HepG2 (cell line): ENCODE measurements around the gene SCAPER. TPM values are rescaled to one million over a fixed set of nuclear protein-coding genes. Genes with fewer than 3 reads are reported as not detected.

Experiments
- ATAC-seq: fragments of 200-7000 bp; cut with Tn5 transposase; 3 replicates; pipeline ENCODE4 v1.9.1; 2020; ENCODE audit warnings: mild to moderate bottlenecking, moderate library complexity
- BruUV-seq: library from RNA; stranded (reverse); fragments of 400-500 nt; replicated peaks from 2 replicates; lab custom pipeline; 2021; lab: Mats Ljungman, UMichigan
- CTCF ChIA-PET: fragments of 300-600 bp; formaldehyde crosslinking; extraction: SDS; loops from one replicate; lab custom pipeline; 2021; ENCODE audit warnings: low total read pairs, inconsistent platforms, low intra/inter-chr PET ratio; lab: Yijun Ruan, JAX
- POLR2A ChIA-PET: fragments of 350-600 bp; sonication (Branson Sonifier 250); formaldehyde crosslinking; loops from one replicate; lab custom pipeline; 2020; ENCODE audit warnings: antibody characterized with exemption, inconsistent platforms; lab: Yijun Ruan, JAX
- DNase-seq: peaks from one replicate; pipeline ENCODE4 v3.0.0-alpha.2; 2015; ENCODE audit warnings: low spot score
- FAIRE-seq: peaks from 3 replicates; lab custom pipeline; 2011; peaks lifted over from hg19 to GRCh38; lab: Jason Lieb, UNC
- H2AFZ ChIP-seq: one replicate; pipeline ENCODE4 v1.6.1; 2011; ENCODE audit warnings: low read length, inconsistent platforms
- H3K27ac ChIP-seq: fragments of 300-600 bp; 3 replicates; pipeline ENCODE4 v1.8.0; 2011; ENCODE audit warnings: mixed run types, mild to moderate bottlenecking, mixed read lengths, low read length, inconsistent platforms; ENCODE audit not compliant: insufficient read depth; ENCODE audit errors: extremely low read length
- H3K27me3 ChIP-seq, 2 experiments: fragments of 200-600 bp in 1 of 2; 2 replicates in 1 of 2; 3 replicates in 1 of 2; pipeline versions ENCODE4 v1.6.0 to v1.8.0; 2011; ENCODE audit warnings: low read length in 2 of 2, mild to moderate bottlenecking in 2 of 2, moderate library complexity in 2 of 2, inconsistent platforms in 1 of 2; ENCODE audit not compliant: insufficient read depth in 2 of 2, control insufficient read depth in 1 of 2
- H3K36me3 ChIP-seq, 2 experiments: fragments of 200-600 bp in 1 of 2; replicated peaks in 1 of 2; 2 replicates in 1 of 2; 3 replicates in 1 of 2; pipeline versions ENCODE4 v1.5.1 to v1.8.0; 2011; ENCODE audit warnings: low read length in 2 of 2, inconsistent platforms in 1 of 2; ENCODE audit not compliant: insufficient read depth in 2 of 2, control insufficient read depth in 1 of 2
- H3K4me1 ChIP-seq: 2 replicates; pipeline ENCODE4 v1.5.1; 2012; ENCODE audit warnings: low read length, inconsistent platforms; ENCODE audit not compliant: insufficient read depth
- H3K4me2 ChIP-seq: 2 replicates; pipeline ENCODE4 v1.6.0; 2011; ENCODE audit warnings: low read depth, low read length, inconsistent platforms
- H3K4me3 ChIP-seq, 3 experiments: fragments of 200-600 bp in 1 of 3; sonication (generic), shearing (Covaris generic) in 1 of 3; replicated peaks in 1 of 3; 2 replicates each; pipeline ENCODE4 v1.5.1; 2011 to 2016; ENCODE audit warnings: low read length in 3 of 3, inconsistent platforms in 2 of 3, low read depth in 2 of 3, mild to moderate bottlenecking in 2 of 3, control low read depth in 1 of 3, mixed read lengths in 1 of 3; ENCODE audit not compliant: insufficient read depth in 1 of 3
- H3K79me2 ChIP-seq: one replicate; pipeline ENCODE4 v1.6.1; 2011; ENCODE audit warnings: low read length, inconsistent platforms; ENCODE audit not compliant: insufficient read depth
- H3K9ac ChIP-seq: 2 replicates; pipeline ENCODE4 v1.6.0; 2011; ENCODE audit warnings: mild to moderate bottlenecking, low read depth, low read length, inconsistent platforms; ENCODE audit not compliant: insufficient read depth
- H3K9me3 ChIP-seq: 2 replicates; pipeline ENCODE4 v1.5.1; 2012; ENCODE audit warnings: mild to moderate bottlenecking, low read length
- H4K20me1 ChIP-seq: 2 replicates; pipeline ENCODE4 v1.6.0; 2011; ENCODE audit warnings: inconsistent platforms, mild to moderate bottlenecking, low read length, moderate library complexity; ENCODE audit not compliant: insufficient read depth
- GATAD2A ChIP-seq: IDR thresholded peaks from 2 replicates; pipeline ENCODE4 v1.6.1; 2016
- HOXA5 ChIP-seq: sonication (generic); formaldehyde crosslinking; IDR thresholded peaks from 2 replicates; pipeline ENCODE4 v1.4.0; 2020; ENCODE audit warnings: missing genetic modification reagents
- THAP11 ChIP-seq: IDR thresholded peaks from 2 replicates; pipeline ENCODE4 v1.6.1; 2016; ENCODE audit warnings: missing biosample characterization, missing genetic modification reagents
- TOE1 ChIP-seq: sonication (generic); formaldehyde crosslinking; IDR thresholded peaks from 2 replicates; pipeline ENCODE4 v1.4.0; 2020; ENCODE audit warnings: mild to moderate bottlenecking, missing genetic modification reagents
- YY1 ChIP-seq: IDR thresholded peaks from 2 replicates; pipeline ENCODE4 v1.6.1; 2011; ENCODE audit warnings: low read length, low read depth, moderate library complexity, mild to moderate bottlenecking; ENCODE audit not compliant: insufficient read depth, insufficient replicate concordance
- ZFP36L1 ChIP-seq: sonication (generic); formaldehyde crosslinking; IDR thresholded peaks from 2 replicates; pipeline ENCODE4 v1.8.0; 2022; ENCODE audit warnings: mild to moderate bottlenecking, missing genetic modification reagents, moderate library complexity
- ZFYVE20 ChIP-seq: sonication (generic); formaldehyde crosslinking; IDR thresholded peaks from 2 replicates; pipeline ENCODE4 v1.8.0; 2023; ENCODE audit warnings: low read depth, mild to moderate bottlenecking, moderate library complexity, missing genetic modification reagents, borderline replicate concordance
- ZNF558 ChIP-seq: sonication (generic); formaldehyde crosslinking; IDR thresholded peaks from 2 replicates; pipeline ENCODE4 v1.9.0; 2022; ENCODE audit warnings: mild to moderate bottlenecking, missing genetic modification reagents, borderline replicate concordance
- ZNF563 ChIP-seq: sonication (generic); formaldehyde crosslinking; IDR thresholded peaks from 2 replicates; pipeline ENCODE4 v1.8.0; 2022; ENCODE audit warnings: mild to moderate bottlenecking, moderate library complexity, missing genetic modification reagents
- WGBS: methylation state at CpG from one replicate; pipeline ENCODE4 v1.1.6; 2017; ENCODE audit warnings: low lambda C conversion rate; 5-methylcytosine and 5-hydroxymethylcytosine counted together
- in situ Hi-C: cut with HindIII; loops from 2 replicates; pipeline ENCODE4 v1.10.0; 2017; ENCODE audit warnings: low pct_unique_long_range_greater_than_20kb; ENCODE audit not compliant: extremely low pct_ligation_motif_present
- intact Hi-C: fragments of 100-400 bp; cut with micrococcal nuclease; formaldehyde crosslinking; loops from one replicate; pipeline ENCODE4 v1.10.0; 2022; ENCODE audit not compliant: unreplicated experiment
- polyA plus RNA-seq, 8 experiments: library from polyadenylated mRNA; depleted of rRNA in 3 of 8; stranded (reverse) in 7 of 8; unstranded in 1 of 8; fragments of >200 nt; fragmentation: Illumina TruSeq in 4 of 8; extraction: Trizol in 4 of 8; gene quantifications; 2 replicates each; pipeline versions ENCODE4 v1.2.1 to v1.2.3, GENCODE V29; 2011 to 2016; ENCODE audit warnings: low read depth in 4 of 8, missing spikeins in 1 of 8, mixed read lengths in 1 of 8; ENCODE audit not compliant: insufficient read depth in 1 of 8
- total RNA-seq, 5 experiments: library from RNA; depleted of rRNA; stranded (reverse); fragments of >200 nt; fragmentation: Illumina TruSeq; extraction: Trizol; gene quantifications; 2 replicates each; pipeline ENCODE4 v1.2.3, GENCODE V29; 2016; ENCODE audit warnings: low read depth in 1 of 5
- TF ChIP-seq, protein P1 (sequence below): sonication (generic); formaldehyde crosslinking; IDR thresholded peaks from 2 replicates; pipeline ENCODE4 v1.8.0; 2022; ENCODE audit warnings: mild to moderate bottlenecking, missing genetic modification reagents, moderate library complexity
- TF ChIP-seq, protein P2 (sequence below): IDR thresholded peaks from 2 replicates; pipeline ENCODE4 v1.6.1; 2012; ENCODE audit warnings: inconsistent platforms
- TF ChIP-seq, protein P3 (sequence below): sonication (generic); formaldehyde crosslinking; IDR thresholded peaks from 2 replicates; pipeline ENCODE4 v1.8.0; 2022; ENCODE audit warnings: low read depth, missing genetic modification reagents

Gene SCAPER
- total and polyA plus RNA-seq, 2 of the 13 experiments (the other 11 are each of a cell fraction or from before 2014, with no cell fraction given), result 4.3 to 10.5 TPM

DNA sequence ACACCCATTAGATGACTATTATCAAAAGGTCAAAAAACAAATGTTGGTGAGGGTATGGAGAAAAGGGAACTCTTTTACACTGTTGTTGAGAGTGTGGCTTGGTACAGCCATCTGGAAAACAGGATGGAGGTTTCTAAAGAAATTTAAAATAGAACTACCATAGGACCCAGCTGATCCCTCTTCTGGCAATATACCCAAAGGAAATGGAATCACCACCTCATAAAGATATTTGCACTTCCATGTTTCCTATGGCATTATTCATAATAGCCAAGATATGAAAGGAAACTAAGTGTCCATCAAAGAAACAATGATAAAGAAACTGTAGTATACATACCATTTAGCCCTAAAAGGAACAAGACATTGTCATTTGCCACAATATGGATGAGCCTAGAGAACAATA, 186.3 kb downstream of the SCAPER start (continued):
- TF ChIP-seq, protein P1, sequence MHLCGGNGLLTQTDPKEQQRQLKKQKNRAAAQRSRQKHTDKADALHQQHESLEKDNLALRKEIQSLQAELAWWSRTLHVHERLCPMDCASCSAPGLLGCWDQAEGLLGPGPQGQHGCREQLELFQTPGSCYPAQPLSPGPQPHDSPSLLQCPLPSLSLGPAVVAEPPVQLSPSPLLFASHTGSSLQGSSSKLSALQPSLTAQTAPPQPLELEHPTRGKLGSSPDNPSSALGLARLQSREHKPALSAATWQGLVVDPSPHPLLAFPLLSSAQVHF (CRISPR knock-in tag), result no peak

DNA sequence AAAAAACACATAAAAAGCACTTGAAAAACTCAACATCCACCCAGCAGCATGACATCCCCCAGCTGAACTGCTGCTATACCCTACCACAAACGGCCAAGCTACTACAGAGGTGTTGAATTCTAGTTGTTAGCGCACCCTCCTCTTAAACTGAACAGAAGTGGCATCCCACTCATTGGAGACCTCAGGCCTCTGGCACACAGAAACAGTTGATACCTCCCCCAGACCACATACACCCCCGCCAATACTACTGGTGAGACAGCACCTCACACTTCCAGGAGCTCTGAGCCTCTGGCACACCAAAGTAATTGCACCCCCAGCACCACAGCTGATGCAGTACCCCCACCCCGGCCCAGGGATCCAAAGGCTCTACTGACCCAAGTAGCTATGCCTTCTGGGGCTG, 190.2 kb downstream of the SCAPER start:
- Histone ChIP-seq H3K9me3 (no peaks in the 10 kb centered on the region), H3K27ac (no peak overlapping the region), H3K9ac (no peak overlapping the region), H3K27me3 (no peaks in the 10 kb centered on the region), H3K4me1 (no peaks in the 10 kb centered on the region), H3K4me3 (no peak overlapping the region), H2AFZ (no peak overlapping the region), H3K79me2 (no peaks in the 10 kb centered on the region), H4K20me1 (no peaks in the 10 kb centered on the region), H3K4me2 (no peak overlapping the region), H3K36me3 (no peaks in the 10 kb centered on the region)
- CTCF ChIA-PET, result no interaction called here
- intact Hi-C loops, result no loop called here
- DNase-seq (no peak), ATAC-seq (no peak), FAIRE-seq (no peak)
- POLR2A ChIA-PET, result no interaction called here
- in situ Hi-C loops, result no loop called here
- TF ChIP-seq ZFYVE20 (CRISPR knock-in tag), result no peak
- TF ChIP-seq, protein P2, sequence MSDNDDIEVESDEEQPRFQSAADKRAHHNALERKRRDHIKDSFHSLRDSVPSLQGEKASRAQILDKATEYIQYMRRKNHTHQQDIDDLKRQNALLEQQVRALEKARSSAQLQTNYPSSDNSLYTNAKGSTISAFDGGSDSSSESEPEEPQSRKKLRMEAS, result no peak
- 69% methylated on average over 3 of the region's 4 CpGs for WGBS
- BruUV-seq, result no TSS peak

DNA sequence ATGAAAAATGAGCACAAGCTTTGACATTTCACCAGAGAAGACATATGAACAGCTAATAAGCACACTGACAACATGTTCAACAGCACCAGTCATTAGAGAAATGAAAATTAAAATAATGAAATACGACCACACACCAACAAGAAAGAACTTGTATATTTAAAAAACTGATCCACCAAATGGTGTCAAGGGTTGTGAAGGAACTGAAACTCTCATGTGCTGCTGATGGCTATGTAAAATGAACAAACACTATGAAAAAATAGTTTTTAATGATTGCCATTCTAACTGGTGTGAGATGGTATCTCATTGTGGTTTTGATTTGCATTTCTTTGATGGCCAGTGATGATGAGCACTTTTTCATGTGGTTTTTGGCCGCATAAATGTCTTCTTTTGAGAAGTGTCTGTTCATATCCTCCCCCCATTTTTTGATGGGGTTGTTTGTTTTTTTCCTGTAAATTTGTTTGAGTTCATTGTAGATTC, 193.8 kb downstream of the SCAPER start:
- Histone ChIP-seq H3K4me2 (no peak overlapping the region), H2AFZ (no peak overlapping the region), H3K79me2 (no peaks in the 10 kb centered on the region), H4K20me1 (no peaks in the 10 kb centered on the region), H3K4me3 (no peak overlapping the region), H3K4me1 (no peaks in the 10 kb centered on the region), H3K27me3 (no peaks in the 10 kb centered on the region; a peak in 1 of 5 replicates), H3K36me3 (no peaks in the 10 kb centered on the region), H3K9me3 (no peaks in the 10 kb centered on the region), H3K9ac (no peak overlapping the region), H3K27ac (no peak overlapping the region)
- ATAC-seq (no peak), FAIRE-seq (no peak), DNase-seq (no peak)
- POLR2A ChIA-PET, result no interaction called here
- in situ Hi-C loops (no loop called here), intact Hi-C loops (no loop called here)
- no TSS peak for BruUV-seq
- CTCF ChIA-PET, result no interaction called here
- 94% methylated on average over 2 of the region's 2 CpGs for WGBS
- TF ChIP-seq THAP11 (CRISPR knock-in tag) (no peak), ZNF563 (no peak), ZNF558 (no peak), YY1 (no peak), HOXA5 (no peak), TOE1 (no peak), GATAD2A (CRISPR knock-in tag) (no peak), ZFP36L1 (CRISPR knock-in tag) (no peak)
- TF ChIP-seq, protein P3, sequence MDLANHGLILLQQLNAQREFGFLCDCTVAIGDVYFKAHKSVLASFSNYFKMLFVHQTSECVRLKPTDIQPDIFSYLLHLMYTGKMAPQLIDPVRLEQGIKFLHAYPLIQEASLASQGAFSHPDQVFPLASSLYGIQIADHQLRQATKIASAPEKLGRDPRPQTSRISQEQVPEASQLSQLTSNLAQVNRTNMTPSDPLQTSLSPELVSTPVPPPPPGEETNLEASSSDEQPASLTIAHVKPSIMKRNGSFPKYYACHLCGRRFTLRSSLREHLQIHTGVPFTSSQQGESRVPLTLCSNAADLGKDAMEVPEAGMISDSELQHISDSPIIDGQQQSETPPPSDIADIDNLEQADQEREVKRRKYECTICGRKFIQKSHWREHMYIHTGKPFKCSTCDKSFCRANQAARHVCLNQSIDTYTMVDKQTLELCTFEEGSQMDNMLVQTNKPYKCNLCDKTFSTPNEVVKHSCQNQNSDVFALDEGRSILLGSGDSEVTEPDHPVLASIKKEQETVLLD (CRISPR knock-in tag), result no peak
